ENCODE results near the gene STON2.
A peak's percentile ranks its signal among the peaks of the same experiment; 100 is the strongest.

The STON2 gene

GRCh38 chr14:81269979-81270375 lies 130.1 kb downstream of the STON2 start:
- FAIRE-seq (no peak), DNase-seq (ENCODE audit: insufficient read length, low spot score) (no peak)
- TF ChIP-seq CTCF (IDR thresholded peaks at IDR 0.05; ENCODE audit: insufficient read depth, missing control alignments) = no peak

DNA sequence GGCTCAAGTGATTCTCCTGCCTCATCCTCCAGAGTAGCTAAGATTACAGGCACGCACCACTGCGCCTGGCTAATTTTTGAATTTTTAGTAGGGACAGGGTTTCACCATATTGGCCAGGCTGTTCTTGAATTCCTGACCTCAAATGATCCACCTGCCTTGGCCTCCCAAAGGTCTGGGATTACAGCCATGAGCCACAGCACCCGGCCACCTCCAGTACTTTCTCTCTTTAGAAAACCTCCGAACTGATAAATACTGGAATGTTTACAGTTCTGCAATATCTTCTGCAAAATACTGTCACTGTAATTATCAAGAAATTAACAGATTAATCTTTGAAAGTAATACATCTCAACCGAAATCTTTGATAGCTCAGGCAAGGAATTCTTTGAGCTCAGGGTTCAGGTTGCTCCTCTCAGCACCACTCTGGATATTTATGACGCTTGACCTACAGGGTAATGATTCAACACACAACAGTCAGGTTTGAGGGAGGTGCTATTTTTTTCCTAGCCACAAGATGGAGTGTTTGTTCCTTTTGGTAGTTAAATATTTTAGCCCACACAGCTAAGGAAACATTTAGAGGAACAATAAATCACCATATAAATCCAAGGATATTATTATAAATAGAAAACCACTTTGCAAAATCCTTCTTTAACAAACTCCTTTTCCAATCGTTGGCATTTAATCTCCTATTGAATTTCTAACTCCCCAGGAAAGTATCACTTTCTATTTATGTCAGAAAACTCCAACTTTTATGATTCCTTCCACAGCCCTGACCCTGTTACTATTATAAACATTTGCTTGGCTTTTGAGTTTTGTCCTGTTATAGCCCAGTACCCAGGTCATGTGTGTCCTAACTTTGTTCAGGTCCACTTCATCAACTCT lies 130.8 kb downstream of the STON2 start:
- TF ChIP-seq CTCF (IDR thresholded peaks at IDR 0.05; ENCODE audit: insufficient read depth, missing control alignments) = peak; percentile 87
- DNase-seq (ENCODE audit: insufficient read length, low spot score) = peak; percentile 53
- FAIRE-seq = peak; percentile 76

DNA sequence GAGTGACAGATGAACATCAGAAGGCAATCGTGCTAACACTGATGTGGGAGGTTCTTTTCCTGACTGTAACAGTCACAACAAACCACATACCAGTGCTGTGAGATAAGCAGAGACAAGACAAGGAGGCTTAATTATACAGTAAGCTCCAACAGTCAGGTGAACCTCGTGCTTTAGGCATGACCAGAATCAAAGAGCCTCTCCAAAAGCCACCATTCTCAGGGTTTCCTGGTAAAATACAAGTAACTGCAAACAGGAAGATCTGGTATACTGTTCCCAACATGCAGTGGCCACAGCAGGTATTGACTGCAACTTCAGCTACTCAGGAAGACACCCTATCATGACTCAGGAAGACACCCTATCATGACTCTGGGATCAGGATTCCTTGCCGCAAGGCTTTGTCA lies 132.1 kb downstream of the STON2 start:
- FAIRE-seq (no peak), DNase-seq (ENCODE audit: insufficient read length, low spot score) (no peak)
- no peak for TF ChIP-seq CTCF (IDR thresholded peaks at IDR 0.05; ENCODE audit: insufficient read depth, missing control alignments)

GRCh38 chr14:81265636-81266169 lies 134.4 kb downstream of the STON2 start:
- FAIRE-seq (no peak), DNase-seq (ENCODE audit: insufficient read length, low spot score) (no peak)
- no peak for TF ChIP-seq CTCF (IDR thresholded peaks at IDR 0.05; ENCODE audit: insufficient read depth, missing control alignments)

DNA sequence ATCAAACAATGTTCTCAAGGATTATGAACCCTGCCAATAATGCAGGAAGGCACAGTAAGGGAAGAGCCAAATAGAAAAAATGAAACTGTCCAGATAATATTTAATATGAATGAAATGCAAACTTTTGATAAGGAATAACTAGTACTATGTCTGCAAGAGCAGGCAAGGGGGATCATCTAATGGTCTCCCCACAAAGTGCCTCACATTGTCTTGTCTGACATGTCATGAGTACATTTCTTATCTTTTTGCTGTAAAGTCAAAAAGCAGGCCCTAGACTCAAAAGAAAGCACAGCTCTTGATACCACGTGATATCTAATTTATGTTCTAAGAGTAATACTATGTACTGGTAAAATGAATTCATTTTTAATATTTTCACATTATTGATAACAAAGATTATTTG lies 135.5 kb downstream of the STON2 start:
- TF ChIP-seq CTCF (IDR thresholded peaks at IDR 0.05; ENCODE audit: insufficient read depth, missing control alignments) = no peak
- DNase-seq (ENCODE audit: insufficient read length, low spot score) (no peak), FAIRE-seq (no peak)

DNA sequence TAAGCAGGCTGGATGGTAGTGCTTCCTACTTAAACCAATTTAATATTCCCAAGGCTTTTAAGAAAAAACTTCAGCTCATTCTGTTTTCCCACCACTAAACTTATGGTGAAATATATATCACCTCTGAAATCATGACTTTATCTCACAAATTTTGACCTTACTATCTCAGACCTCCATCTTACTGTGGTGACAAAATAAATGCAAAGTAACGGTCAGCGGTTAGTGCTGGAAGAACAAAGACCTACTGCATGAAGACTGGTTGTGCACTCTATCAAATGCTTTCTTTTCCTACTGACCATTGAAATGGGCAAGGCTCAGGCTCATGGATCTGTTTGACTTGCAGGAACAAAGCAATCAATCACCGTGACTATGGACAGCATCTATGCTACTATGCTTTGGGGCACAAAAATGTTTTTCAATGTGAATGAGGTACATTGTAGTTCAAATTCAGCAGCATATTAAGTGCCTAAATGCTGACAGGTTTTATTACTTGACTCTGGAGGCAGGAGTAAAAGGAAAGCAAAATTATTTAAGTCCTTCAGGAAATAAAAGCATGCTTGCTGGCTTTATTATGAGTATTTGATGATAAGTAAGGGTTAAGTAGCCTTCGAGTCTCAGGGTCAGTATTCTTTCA lies 136.2 kb downstream of the STON2 start:
- DNase-seq (ENCODE audit: insufficient read length, low spot score) (no peak), FAIRE-seq (no peak)
- TF ChIP-seq CTCF (IDR thresholded peaks at IDR 0.05; ENCODE audit: insufficient read depth, missing control alignments) = no peak

- TF ChIP-seq CTCF (IDR thresholded peaks at IDR 0.05; ENCODE audit: insufficient read depth, missing control alignments) = no peak
- FAIRE-seq = no peak
- no peak for DNase-seq (ENCODE audit: insufficient read length, low spot score)
Measured at GRCh38 chr14:81261176-81261575, 138.9 kb downstream of the STON2 start.

All from D721Med (cell line).